DMS 273 treated with DMSO at 0.1 percent for 48 hours (cell line): ENCODE measurements around the gene AK4.
A peak's percentile ranks its signal among the peaks of the same experiment; 100 is the strongest.
"Not testable (repeated sequence)": the region's sequence is repeated elsewhere in the genome, so short reads cannot be mapped to it uniquely, and the experiment has no call there.

Source experiments
- DNase-seq: peaks from one replicate; lab custom pipeline; 2025; lab: John Stamatoyannopoulos, UW

The AK4 gene

GRCh38 chr1:65150583-65151263, 2.7 kb downstream of the AK4 start:
- peak; percentile 26 for DNase-seq

- DNase-seq: no peak
Observed at GRCh38 chr1:65151641-65152040, 3.6 kb downstream of the AK4 start.

GRCh38 chr1:65153635-65154034, 5.6 kb downstream of the AK4 start:
- DNase-seq: no peak

GRCh38 chr1:65156910-65157545, 9.0 kb downstream of the AK4 start:
- no peak for DNase-seq

- DNase-seq: no peak
Observed at GRCh38 chr1:65157546-65157941, 9.5 kb downstream of the AK4 start.

GRCh38 chr1:65159291-65159688, 11.3 kb downstream of the AK4 start:
- not testable (repeated sequence) for DNase-seq

GRCh38 chr1:65159801-65160523, 12.0 kb downstream of the AK4 start:
- no peak for DNase-seq

GRCh38 chr1:65163201-65163805, 15.3 kb downstream of the AK4 start:
- no peak for DNase-seq

- DNase-seq: not testable (repeated sequence)
Observed at GRCh38 chr1:65164101-65164500, 16.1 kb downstream of the AK4 start.

GRCh38 chr1:65164633-65165032, 16.6 kb downstream of the AK4 start:
- DNase-seq: no peak

- DNase-seq: peak; percentile 20
Observed at GRCh38 chr1:65165269-65165993, 17.4 kb downstream of the AK4 start.

- no peak for DNase-seq
Observed at GRCh38 chr1:65166572-65167305, 18.7 kb downstream of the AK4 start.

GRCh38 chr1:65167586-65168242, 19.7 kb downstream of the AK4 start:
- no peak for DNase-seq

- DNase-seq: no peak
Observed at GRCh38 chr1:65168867-65169266, 20.9 kb downstream of the AK4 start.

- DNase-seq: peak; percentile 67
Observed at GRCh38 chr1:65170511-65171142, 22.6 kb downstream of the AK4 start.

GRCh38 chr1:65172936-65173690, 25.1 kb downstream of the AK4 start:
- DNase-seq: no peak

GRCh38 chr1:65174585-65174984, 26.6 kb downstream of the AK4 start:
- peak; percentile 93 for DNase-seq

GRCh38 chr1:65175171-65176055, 27.4 kb downstream of the AK4 start:
- peak; percentile 95 for DNase-seq

GRCh38 chr1:65176056-65176450, 28.1 kb downstream of the AK4 start:
- DNase-seq: peak; percentile 95
